Measurements from ENCODE around the gene POLD3.

Gene POLD3

GRCh38 chr11:74676596-74676995 lies 84.2 kb downstream of the POLD3 start:
- FAIRE-seq: no peak

GRCh38 chr11:74677131-74677530 lies 84.7 kb downstream of the POLD3 start:
- no peak for FAIRE-seq

- FAIRE-seq: no peak
Measured at GRCh38 chr11:74678041-74678440, 85.7 kb downstream of the POLD3 start.

GRCh38 chr11:74678591-74679512 lies 86.5 kb downstream of the POLD3 start:
- no peak for FAIRE-seq

GRCh38 chr11:74679513-74679865 lies 87.1 kb downstream of the POLD3 start:
- FAIRE-seq: no peak

DNA sequence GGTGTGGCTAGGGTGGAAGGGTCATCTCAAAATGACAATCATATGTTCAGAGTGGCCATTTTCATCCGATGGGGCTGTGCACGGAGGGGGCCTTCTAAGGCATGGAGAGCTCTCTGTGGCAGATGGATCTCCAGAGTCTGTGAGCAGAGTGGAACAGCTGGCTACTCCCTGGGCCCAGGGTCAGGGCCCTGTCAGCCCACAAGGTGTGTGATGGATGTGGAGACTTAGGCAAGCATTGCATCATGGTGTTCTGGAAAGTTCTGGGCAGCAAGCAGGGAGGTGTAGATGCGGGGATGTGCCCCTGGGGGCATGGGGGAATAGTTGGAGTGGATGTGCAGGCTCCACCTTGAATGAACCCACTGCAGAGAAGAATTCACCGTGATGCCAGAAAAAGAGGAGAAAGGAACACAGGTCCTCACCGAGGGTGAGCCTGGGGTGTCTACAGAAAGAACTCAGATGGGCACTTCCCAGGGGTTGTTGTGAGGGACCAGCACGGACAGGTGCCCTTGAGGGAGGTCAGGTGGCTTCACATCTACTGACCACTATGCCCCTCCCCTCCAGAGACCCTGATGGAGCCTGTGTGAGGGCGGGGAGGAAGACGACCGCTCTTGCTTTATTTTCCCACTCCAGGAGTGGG lies 87.8 kb downstream of the POLD3 start:
- FAIRE-seq: no peak

DNA sequence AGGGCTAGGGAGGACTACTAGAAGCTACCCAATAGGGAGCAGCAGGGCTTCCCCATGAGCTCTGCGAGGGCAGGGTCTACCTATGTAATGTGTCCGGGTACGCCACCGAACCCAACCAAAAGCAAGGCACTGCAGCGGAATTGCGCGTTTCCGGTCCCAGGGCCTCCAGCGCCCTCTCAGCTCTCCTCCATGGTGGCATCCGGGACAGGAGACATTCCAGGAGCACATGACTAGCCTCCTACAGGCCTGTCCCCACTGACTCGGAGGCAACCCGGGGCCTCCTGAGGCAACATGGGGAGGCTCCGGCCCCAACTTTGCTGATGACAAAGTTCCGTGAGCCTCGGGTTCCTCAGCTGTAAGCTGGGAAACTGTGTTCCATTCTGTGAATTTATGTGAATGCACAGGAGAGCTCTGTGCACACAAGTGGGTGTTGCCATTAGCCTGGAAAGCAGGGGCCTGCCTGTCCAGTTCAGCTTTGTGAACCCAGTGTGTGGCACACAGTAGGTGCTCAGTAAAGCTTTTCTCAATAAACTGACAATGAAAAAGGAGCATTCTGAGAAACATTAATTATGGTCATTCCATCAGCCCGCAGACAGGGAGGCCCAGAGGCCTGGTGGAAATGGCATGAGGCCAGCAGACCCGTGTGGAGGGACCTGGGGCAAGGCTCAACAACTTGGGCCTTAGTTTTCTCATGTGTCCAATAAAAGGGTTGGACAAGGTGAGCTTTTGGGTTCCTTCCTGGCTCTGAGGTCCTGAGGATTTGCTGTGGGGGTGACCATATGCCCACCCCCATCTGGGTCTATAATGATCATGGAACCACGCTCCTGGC lies 88.5 kb downstream of the POLD3 start:
- no peak for FAIRE-seq

DNA sequence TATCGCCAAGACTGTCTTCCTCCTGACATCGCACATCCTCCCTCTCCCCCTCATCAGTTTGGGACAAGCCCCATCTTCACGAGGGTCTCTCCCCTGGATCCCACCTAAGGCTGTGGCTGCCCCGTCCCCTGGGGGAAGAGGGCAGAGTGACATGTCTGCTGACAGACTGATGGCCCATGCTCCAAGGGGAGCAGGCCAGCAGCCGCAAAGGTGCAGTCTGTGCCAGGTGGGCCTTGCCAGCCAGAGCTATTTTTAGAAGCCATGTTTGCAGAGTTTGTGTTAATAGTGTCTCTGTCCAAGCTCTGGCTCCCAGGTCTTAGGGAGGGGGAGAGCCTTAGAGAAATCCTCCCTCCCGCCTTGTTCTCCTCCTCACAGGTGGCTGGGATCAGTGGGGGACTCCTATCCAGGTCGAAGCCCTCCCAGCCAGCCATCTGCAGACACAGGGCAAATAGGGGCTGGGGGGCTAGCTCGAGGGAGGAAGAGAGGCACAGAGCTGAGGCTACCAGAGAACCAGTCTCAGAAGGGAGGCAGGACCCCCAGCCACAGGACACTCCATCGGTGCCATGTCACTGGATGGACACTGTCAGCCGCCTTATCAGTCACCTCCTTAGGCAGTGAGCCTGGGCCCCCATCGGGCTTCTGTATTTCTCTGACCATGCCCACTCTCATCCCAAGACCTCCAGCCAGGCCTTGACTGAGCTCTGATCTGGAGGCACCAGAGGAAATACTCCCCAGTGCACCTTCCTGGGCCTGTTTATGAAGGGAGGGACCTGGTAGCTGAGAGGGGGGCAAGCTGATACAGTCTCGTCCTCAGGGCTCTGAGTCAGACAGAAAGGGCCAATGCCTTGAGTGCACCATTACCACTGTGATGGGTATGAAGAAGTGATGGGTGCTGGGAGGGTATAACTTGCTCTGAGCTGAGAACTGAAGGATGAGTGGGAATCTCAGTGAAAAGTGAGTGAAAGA lies 89.6 kb downstream of the POLD3 start:
- no peak for FAIRE-seq

DNA sequence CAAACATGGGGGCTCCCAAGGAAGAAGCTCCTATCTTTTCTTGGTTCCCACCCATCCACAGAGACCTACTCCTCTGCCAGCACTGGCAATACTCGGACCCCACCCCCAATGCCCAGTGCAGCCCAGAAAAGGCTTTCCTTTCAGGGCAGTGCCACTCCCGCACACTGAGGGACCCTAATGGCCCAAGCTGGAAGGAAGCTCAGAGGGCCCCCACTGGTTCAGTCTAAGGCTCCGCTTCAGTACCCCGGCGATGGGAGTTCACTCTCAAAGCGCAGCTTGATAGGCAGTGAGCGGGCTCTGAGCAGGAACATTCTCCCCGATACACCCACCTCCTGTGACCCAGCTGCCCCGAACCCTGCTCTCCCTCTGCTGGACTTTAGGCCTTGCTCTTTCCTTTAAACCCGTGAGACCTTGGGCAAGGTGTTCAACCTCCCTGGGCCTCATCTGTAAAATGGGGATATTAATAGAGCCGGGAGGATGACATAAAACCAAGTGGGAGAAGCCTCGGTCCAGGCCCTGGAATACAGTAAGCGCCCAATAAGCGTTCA lies 90.4 kb downstream of the POLD3 start:
- FAIRE-seq: no peak

DNA sequence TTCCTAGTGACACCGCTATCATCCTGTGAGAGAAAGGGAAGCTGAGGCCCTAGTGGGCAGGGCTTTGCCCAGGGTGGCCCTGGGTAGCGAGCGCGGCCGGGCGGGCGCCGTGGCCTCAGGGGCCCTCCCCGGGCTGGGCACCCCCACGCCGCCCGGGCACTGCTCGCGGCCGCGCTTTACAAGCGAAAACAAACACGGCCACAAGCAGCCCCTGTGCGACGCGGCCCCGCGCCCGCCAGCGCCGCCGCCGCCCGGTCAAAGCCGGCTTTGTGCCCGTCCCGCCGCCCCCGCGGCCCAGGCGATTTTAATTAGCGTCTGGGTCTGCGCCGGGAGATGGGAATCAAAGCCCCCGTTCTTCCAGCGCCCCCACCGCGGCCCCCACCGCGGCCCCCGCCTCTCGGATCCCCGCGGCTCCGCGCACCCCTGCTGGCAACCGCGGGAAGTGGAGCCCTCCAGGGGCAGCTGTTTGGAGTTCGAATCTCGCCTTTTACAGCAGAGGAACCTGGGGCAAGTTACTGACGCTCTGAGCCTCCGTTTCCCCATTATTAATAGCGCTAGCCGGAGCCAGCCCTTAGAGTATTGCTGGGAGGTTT lies 91.0 kb downstream of the POLD3 start:
- no peak for FAIRE-seq

DNA sequence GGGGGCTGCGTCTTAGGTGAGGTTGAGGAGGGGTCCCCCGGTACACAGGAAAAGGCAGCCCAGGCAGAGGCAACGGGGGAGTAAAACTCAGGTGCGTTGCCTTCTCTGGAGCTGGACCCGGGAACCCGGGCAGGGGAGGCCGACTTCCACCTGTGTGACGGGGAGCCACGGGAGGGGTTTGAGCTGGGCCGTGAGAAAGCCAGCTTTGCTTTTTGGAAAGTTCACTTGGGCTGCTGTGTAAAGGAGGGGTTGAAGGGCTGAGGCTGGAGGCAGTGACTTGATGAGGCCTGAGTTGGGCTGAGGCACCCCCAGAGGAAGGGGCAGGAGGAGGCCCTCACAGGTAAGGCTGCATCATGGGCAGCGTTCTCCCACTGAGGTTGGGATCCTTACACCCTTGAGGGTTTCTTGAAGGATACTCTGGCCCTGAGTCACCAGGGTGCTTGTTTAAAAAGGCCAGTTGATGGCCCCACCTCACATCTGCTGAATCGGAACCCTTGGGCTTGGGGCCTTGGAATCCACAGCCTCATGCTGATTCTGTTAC lies 91.6 kb downstream of the POLD3 start:
- no peak for FAIRE-seq

- FAIRE-seq: no peak
Measured at GRCh38 chr11:74684661-74685060, 92.3 kb downstream of the POLD3 start.

GRCh38 chr11:74685338-74685737 lies 93.0 kb downstream of the POLD3 start:
- FAIRE-seq: no peak

GRCh38 chr11:74685905-74686304 lies 93.5 kb downstream of the POLD3 start:
- FAIRE-seq: no peak

- FAIRE-seq: no peak
Measured at GRCh38 chr11:74686792-74687191, 94.4 kb downstream of the POLD3 start.

- FAIRE-seq: no peak
Measured at GRCh38 chr11:74687237-74688023, 95.0 kb downstream of the POLD3 start.

GRCh38 chr11:74689666-74690065 lies 97.3 kb downstream of the POLD3 start:
- no peak for FAIRE-seq

GRCh38 chr11:74691755-74692154 lies 99.4 kb downstream of the POLD3 start:
- no peak for FAIRE-seq

Data from G401.6 (cell line).